A673 (cell line): ENCODE results near the gene EED. TPM values are rescaled to one million over a fixed set of nuclear protein-coding genes. Genes with fewer than 3 reads are reported as not detected.
A peak's percentile ranks its signal among the peaks of the same experiment; 100 is the strongest.

Source experiments
- BruUV-seq: library from RNA; stranded (reverse); fragments of 400-500 nt; replicated peaks from 2 replicates; lab custom pipeline; 2021; lab: Mats Ljungman, UMichigan
- CTCF ChIA-PET: fragments of 300-600 bp; sonication (Branson Sonifier 250); formaldehyde crosslinking; loops from one replicate; lab custom pipeline; 2022; ENCODE audit warnings: antibody characterized with exemption; lab: Charles Lee
- POLR2A ChIA-PET: fragments of 300-600 bp; sonication (Branson Sonifier 250); formaldehyde crosslinking; loops from one replicate; lab custom pipeline; 2022; ENCODE audit warnings: antibody characterized with exemption; ENCODE audit not compliant: low non-redundant PET; lab: Charles Lee
- DNase-seq: peaks from one replicate; pipeline ENCODE4 v3.0.0-alpha.2; 2015; ENCODE audit warnings: low spot score
- H3K27ac ChIP-seq: fragments of 200-600 bp; sonication (generic); 2 replicates; pipeline ENCODE4 v1.5.1; 2016; ENCODE audit warnings: mixed run types, low read depth, mild to moderate bottlenecking, mixed read lengths, antibody characterized with exemption, low read length; ENCODE audit not compliant: poor library complexity, severe bottlenecking
- H3K27me3 ChIP-seq: fragments of 200-600 bp; sonication (generic); replicated peaks from 2 replicates; pipeline ENCODE4 v1.6.1; 2017; ENCODE audit warnings: mixed run types, low read depth, mild to moderate bottlenecking, mixed read lengths, antibody characterized with exemption, low read length; ENCODE audit not compliant: insufficient read depth, poor library complexity
- H3K36me3 ChIP-seq: fragments of 200-600 bp; sonication (generic); 2 replicates; pipeline ENCODE4 v1.6.1; 2016; ENCODE audit warnings: mixed run types, mild to moderate bottlenecking, mixed read lengths, antibody characterized with exemption, low read length; ENCODE audit not compliant: insufficient read depth, poor library complexity, severe bottlenecking
- H3K4me1 ChIP-seq: fragments of 200-600 bp; sonication (generic); 2 replicates; pipeline ENCODE4 v1.6.1; 2017; ENCODE audit warnings: mixed run types, mild to moderate bottlenecking, mixed read lengths, antibody characterized with exemption, low read length; ENCODE audit not compliant: insufficient read depth, poor library complexity, severe bottlenecking
- H3K4me3 ChIP-seq: fragments of 200-600 bp; sonication (generic); 2 replicates; pipeline ENCODE4 v1.5.1; 2016; ENCODE audit warnings: low read depth, mixed run types, mild to moderate bottlenecking, mixed read lengths, low read length; ENCODE audit not compliant: poor library complexity, severe bottlenecking
- H3K9me3 ChIP-seq: fragments of 200-600 bp; sonication (generic); 2 replicates; pipeline ENCODE4 v1.6.1; 2016; ENCODE audit warnings: mixed run types, low read depth, mild to moderate bottlenecking, mixed read lengths, antibody characterized with exemption, low read length; ENCODE audit not compliant: poor library complexity, severe bottlenecking
- CTCF ChIP-seq: fragments of 300-800, 200-600 bp; sonication (generic); conservative IDR thresholded peaks from 2 replicates; pipeline ENCODE4 v1.5.1; 2017; ENCODE audit warnings: low read depth, mild to moderate bottlenecking, antibody characterized with exemption, low read length, moderate library complexity, mixed read lengths
- EZH2 ChIP-seq: fragments of 200-600 bp; sonication (generic); IDR thresholded peaks from 2 replicates; pipeline ENCODE4 v1.6.1; 2017; ENCODE audit warnings: borderline replicate concordance, low read depth, mild to moderate bottlenecking, mixed read lengths, antibody characterized with exemption, low read length; ENCODE audit not compliant: poor library complexity, severe bottlenecking
- intact Hi-C: fragments of 100-400 bp; cut with micrococcal nuclease; formaldehyde crosslinking; loops from one replicate; pipeline ENCODE4 v1.10.0; 2022; ENCODE audit not compliant: unreplicated experiment
- total RNA-seq: library from RNA; stranded (reverse); gene quantifications from 2 replicates; pipeline ENCODE4 v1.2.3, GENCODE V29; 2021

Gene EED
- total RNA-seq, 1 experiment from 2014 or later = 43.4 TPM

- Histone ChIP-seq H3K9me3 (no peaks in the 10 kb centered on the region), H3K27me3 (no peaks in the 10 kb centered on the region), H3K4me3 (no peak overlapping the region), H3K36me3 (peaks cover 33% of the 10 kb centered on the region), H3K27ac (no peak overlapping the region), H3K4me1 (no peaks in the 10 kb centered on the region)
- intact Hi-C loops = no loop called here
- TF ChIP-seq EZH2 = no peak
- TF ChIP-seq CTCF = no peak
- ChIA-PET POLR2A (no interaction called here), CTCF (interaction anchor here (0.5 to 0.6 kb wide), 2 partner anchors 15 to 420 kb away, joined by 6 to 7 read pairs; no protein-coding TSS in a partner anchor)
- DNase-seq = no peak
- BruUV-seq = no TSS peak
Measured at GRCh38 chr11:86274999-86275398, 30.4 kb downstream of the EED start.

GRCh38 chr11:86275493-86276370 is 31.2 kb downstream of the EED start:
- ChIA-PET CTCF (interaction anchor here (0.5 kb wide), 1 partner anchor 421 kb away, joined by 7 read pairs; no protein-coding TSS in a partner anchor), POLR2A (no interaction called here)
- H3K4me1 ChIP-seq = no peaks in the 10 kb centered on the region
- H3K9me3 ChIP-seq = no peaks in the 10 kb centered on the region
- H3K36me3 ChIP-seq = peaks cover 33% of the 10 kb centered on the region
- peak; percentile 34; the same call in 1 of the 2 replicates for TF ChIP-seq CTCF
- no peak for TF ChIP-seq EZH2
- no TSS peak for BruUV-seq
- no peak for DNase-seq
- no peak overlapping the region for H3K4me3 ChIP-seq
- intact Hi-C loops = no loop called here
- no peaks in the 10 kb centered on the region for H3K27me3 ChIP-seq
- H3K27ac ChIP-seq = no peak overlapping the region

GRCh38 chr11:86277741-86278140 is 33.2 kb downstream of the EED start:
- ChIA-PET CTCF (no interaction called here), POLR2A (no interaction called here)
- no peak overlapping the region for H3K27ac ChIP-seq
- TF ChIP-seq EZH2 (no peak), CTCF (no peak)
- DNase-seq = no peak
- no peaks in the 10 kb centered on the region for H3K4me1 ChIP-seq
- peaks cover 33% of the 10 kb centered on the region for H3K36me3 ChIP-seq
- H3K4me3 ChIP-seq = no peak overlapping the region
- intact Hi-C loops = no loop called here
- no peaks in the 10 kb centered on the region for H3K9me3 ChIP-seq
- no TSS peak for BruUV-seq
- no peaks in the 10 kb centered on the region for H3K27me3 ChIP-seq
